ENCODE results near the gene TMEM187.

TMEM187 gene

GRCh38 chrX:153955228-153955732 is 17.3 kb upstream of the TMEM187 start:
- no peak for DNase-seq

GRCh38 chrX:153956044-153956907 is 16.3 kb upstream of the TMEM187 start:
- DNase-seq = no peak

- DNase-seq = no peak
Measured at GRCh38 chrX:153957224-153957623, 15.3 kb upstream of the TMEM187 start.

GRCh38 chrX:153958605-153959004 is 13.9 kb upstream of the TMEM187 start:
- DNase-seq = no peak

GRCh38 chrX:153959649-153960048 is 12.9 kb upstream of the TMEM187 start:
- DNase-seq = no peak

GRCh38 chrX:153960077-153960476 is 12.5 kb upstream of the TMEM187 start:
- no peak for DNase-seq

- no peak for DNase-seq
Measured at GRCh38 chrX:153960786-153961185, 11.8 kb upstream of the TMEM187 start.

GRCh38 chrX:153961292-153961691 is 11.3 kb upstream of the TMEM187 start:
- no peak for DNase-seq

GRCh38 chrX:153963546-153963945 is 9.0 kb upstream of the TMEM187 start:
- DNase-seq = no peak

- no peak for DNase-seq
Measured at GRCh38 chrX:153964105-153964504, 8.4 kb upstream of the TMEM187 start.

GRCh38 chrX:153965406-153965805 is 7.1 kb upstream of the TMEM187 start:
- DNase-seq = no peak

GRCh38 chrX:153966283-153966688 is 6.3 kb upstream of the TMEM187 start:
- DNase-seq = no peak

- DNase-seq = no peak
Measured at GRCh38 chrX:153966841-153967535, 5.6 kb upstream of the TMEM187 start.

- DNase-seq = no peak
Measured at GRCh38 chrX:153967536-153968224, 4.9 kb upstream of the TMEM187 start.

- DNase-seq = no peak
Measured at GRCh38 chrX:153968255-153968654, 4.3 kb upstream of the TMEM187 start.

GRCh38 chrX:153968754-153969124 is 3.8 kb upstream of the TMEM187 start:
- no peak for DNase-seq

GRCh38 chrX:153969125-153969903 is 3.2 kb upstream of the TMEM187 start:
- no peak for DNase-seq

GRCh38 chrX:153969904-153970356 is 2.6 kb upstream of the TMEM187 start:
- no peak for DNase-seq

GRCh38 chrX:153970357-153971123 is 2.0 kb upstream of the TMEM187 start:
- DNase-seq = no peak

- DNase-seq = no peak
Measured at GRCh38 chrX:153971124-153971449, 1.5 kb upstream of the TMEM187 start.

- DNase-seq = no peak
Measured at GRCh38 chrX:153971450-153972367, 845 bp upstream of the TMEM187 start, which contains the start of gene HCFC1. HCFC1 (minus strand) TSS chrX:153971818; CDS start chrX:153970840, 978 bp downstream.

Measured in NCI-H2081 treated with DMSO at 0.1 percent for 48 hours (cell line).